PC-3 (cell line): Measurements from ENCODE around the gene ECT2L. TPM values are rescaled to one million over a fixed set of nuclear protein-coding genes. Genes with fewer than 3 reads are reported as not detected.

Experiments
- ATAC-seq: fragments of 200-7000 bp; cut with Tn5 transposase; 2 replicates; pipeline ENCODE4 v1.9.1; 2020; ENCODE audit warnings: mild to moderate bottlenecking, moderate library complexity
- BruUV-seq: library from RNA; stranded (reverse); fragments of 400-500 nt; replicated peaks from 2 replicates; lab custom pipeline; 2021; lab: Mats Ljungman, UMichigan
- CTCF ChIA-PET: fragments of 300-600 bp; sonication (Branson Sonifier 250); formaldehyde crosslinking; loops from one replicate; lab custom pipeline; 2022; ENCODE audit warnings: antibody characterized with exemption; lab: Charles Lee
- POLR2A ChIA-PET: fragments of 300-600 bp; sonication (Branson Sonifier 250); formaldehyde crosslinking; loops from one replicate; lab custom pipeline; 2022; ENCODE audit warnings: antibody characterized with exemption; ENCODE audit not compliant: unreplicated experiment; lab: Charles Lee
- DNase-seq: peaks from one replicate; pipeline ENCODE4 v3.0.0-alpha.2; 2015
- H2AFZ ChIP-seq: fragments of 300-600 bp; sonication (generic); 2 replicates; pipeline ENCODE4 v1.6.0; 2016; ENCODE audit warnings: antibody characterized with exemption, low read length
- H3F3A ChIP-seq: fragments of 300-600 bp; sonication (generic); one replicate; pipeline ENCODE4 v1.6.0; 2017; ENCODE audit warnings: antibody characterized with exemption, low read length, control low read depth, mild to moderate bottlenecking; ENCODE audit not compliant: unreplicated experiment
- H3K27ac ChIP-seq: fragments of 300-600 bp; sonication (generic); 2 replicates; pipeline ENCODE4 v1.5.1; 2016; ENCODE audit warnings: mild to moderate bottlenecking, low read length
- H3K27me3 ChIP-seq: fragments of 300-600 bp; sonication (generic); 2 replicates; pipeline ENCODE4 v1.6.1; 2016; ENCODE audit warnings: low read length, mixed read lengths
- H3K36me3 ChIP-seq: fragments of 300-600 bp; sonication (generic); 2 replicates; pipeline ENCODE4 v1.6.1; 2016; ENCODE audit warnings: low read depth, mixed run types, low read length, mixed read lengths
- H3K4me1 ChIP-seq: fragments of 300-600 bp; sonication (generic); 2 replicates; pipeline ENCODE4 v1.5.1; 2016; ENCODE audit warnings: low read length; ENCODE audit not compliant: insufficient read depth
- H3K4me2 ChIP-seq: fragments of 300-600 bp; sonication (generic); 2 replicates; pipeline ENCODE4 v1.6.0; 2016; ENCODE audit warnings: low read length
- H3K4me3 ChIP-seq: fragments of 300-600 bp; sonication (generic); 2 replicates; pipeline ENCODE4 v1.5.1; 2016; ENCODE audit warnings: mild to moderate bottlenecking, low read length, mixed read lengths
- H3K79me2 ChIP-seq: fragments of 300-600 bp; sonication (generic); 2 replicates; pipeline ENCODE4 v1.6.1; 2017; ENCODE audit warnings: low read length, mixed read lengths
- H3K9ac ChIP-seq: fragments of 300-600 bp; sonication (generic); 2 replicates; pipeline ENCODE4 v1.6.0; 2016; ENCODE audit warnings: mild to moderate bottlenecking, low read length
- H3K9me2 ChIP-seq: fragments of 300-600 bp; sonication (generic); replicated peaks from 2 replicates; pipeline ENCODE4 v1.6.1; 2016; ENCODE audit warnings: mixed run types, low read length, mixed read lengths
- H3K9me3 ChIP-seq: fragments of 300-600 bp; sonication (generic); 2 replicates; pipeline ENCODE4 v1.6.1; 2016; ENCODE audit warnings: low read length, mixed read lengths
- H4K20me1 ChIP-seq: fragments of 300-600 bp; sonication (generic); 2 replicates; pipeline ENCODE4 v1.6.1; 2016; ENCODE audit warnings: low read length, mixed read lengths
- CTCF ChIP-seq: fragments of 300-600 bp; sonication (generic); conservative IDR thresholded peaks from 2 replicates; pipeline ENCODE4 v1.5.1; 2017; ENCODE audit warnings: antibody characterized with exemption, low read depth, mild to moderate bottlenecking, low read length
- EZH2 ChIP-seq: fragments of 300-600 bp; sonication (generic); IDR thresholded peaks from one replicate; pipeline ENCODE4 v1.6.1; 2017; ENCODE audit warnings: antibody characterized with exemption, mild to moderate bottlenecking, low read length; ENCODE audit not compliant: unreplicated experiment
- EZH2phosphoT487 ChIP-seq: fragments of 300-600 bp; sonication (generic); IDR thresholded peaks from 2 replicates; pipeline ENCODE4 v1.6.1; 2018; ENCODE audit warnings: mild to moderate bottlenecking, antibody characterized with exemption, low read length, borderline replicate concordance
- intact Hi-C: fragments of 100-400 bp; cut with micrococcal nuclease; formaldehyde crosslinking; loops from 2 replicates; pipeline ENCODE4 v1.9.0; 2023
- total RNA-seq: library from RNA; depleted of rRNA; stranded (reverse); fragments of >200 nt; gene quantifications from 2 replicates; pipeline ENCODE4 v1.2.3, GENCODE V29; 2014

ECT2L gene
- total RNA-seq, 1 experiment from 2014 or later, result not detected

GRCh38 chr6:138769102-138769676 is 26.7 kb upstream of the ECT2L start:
- DNase-seq (no peak), ATAC-seq (no peak)
- Histone ChIP-seq H3K27me3 (no peaks in the 10 kb centered on the region), H3F3A (no peaks in the 10 kb centered on the region), H3K79me2 (peaks cover 4% of the 10 kb centered on the region; the same call in 1 of the 2 replicates), H4K20me1 (no peaks in the 10 kb centered on the region), H3K27ac (no peak overlapping the region), H3K4me3 (no peak overlapping the region), H2AFZ (no peak overlapping the region), H3K4me2 (no peak overlapping the region), H3K9me3 (no peaks in the 10 kb centered on the region), H3K36me3 (no peaks in the 10 kb centered on the region), H3K9me2 (no peaks in the 10 kb centered on the region), H3K9ac (no peak overlapping the region), H3K4me1 (peaks cover 7% of the 10 kb centered on the region; the same call in 1 of the 2 replicates)
- CTCF ChIA-PET, result interaction anchor here (0.5 kb wide), 1 partner anchor 197 kb away, joined by 3 read pairs; no protein-coding TSS in a partner anchor
- BruUV-seq, result no TSS peak
- TF ChIP-seq EZH2, result no peak
- no peak for TF ChIP-seq CTCF
- no peak for TF ChIP-seq EZH2phosphoT487
- intact Hi-C loops, result loop anchor here (5.0 kb wide), 2 partner anchors 342 to 652 kb away; no protein-coding TSS in a partner anchor
- POLR2A ChIA-PET, result no interaction called here

- H3K4me1 ChIP-seq, result peaks cover 7% of the 10 kb centered on the region
- no peak overlapping the region for H3K27ac ChIP-seq
- peak overlapping the region; percentile 94 for H2AFZ ChIP-seq
- no peaks in the 10 kb centered on the region for H4K20me1 ChIP-seq
- peak overlapping the region; percentile 78 for H3K9ac ChIP-seq
- TF ChIP-seq CTCF (no peak), EZH2 (no peak), EZH2phosphoT487 (no peak)
- no peak for DNase-seq
- no peaks in the 10 kb centered on the region for H3K9me3 ChIP-seq
- POLR2A ChIA-PET, result interaction anchor here (0.7 kb wide), 1 partner anchor 561 kb away, joined by 4 read pairs; no protein-coding TSS in a partner anchor
- peaks cover 5% of the 10 kb centered on the region; the same call in 1 of the 2 replicates for H3K79me2 ChIP-seq
- no peaks in the 10 kb centered on the region for H3K36me3 ChIP-seq
- BruUV-seq, result no TSS peak
- ATAC-seq, result no peak
- no peaks in the 10 kb centered on the region for H3K9me2 ChIP-seq
- peak overlapping the region; percentile 99 for H3K4me3 ChIP-seq
- CTCF ChIA-PET, result interaction anchor here (0.6 kb wide), 1 partner anchor 194 kb away, joined by 3 read pairs; no protein-coding TSS in a partner anchor
- intact Hi-C loops, result no loop called here
- peak overlapping the region; percentile 90 for H3K4me2 ChIP-seq
- H3F3A ChIP-seq, result no peaks in the 10 kb centered on the region
- H3K27me3 ChIP-seq, result no peaks in the 10 kb centered on the region
Measured at GRCh38 chr6:138772596-138773176, 23.2 kb upstream of the ECT2L start.
